SK-N-SH (cell line): ENCODE results near the gene RIPPLY3. TPM values are rescaled to one million over a fixed set of nuclear protein-coding genes. Genes with fewer than 3 reads are reported as not detected.

Experiments used
- CTCF ChIA-PET: fragments of 300-600, 350-600 bp; formaldehyde crosslinking; extraction: SDS; loops from one replicate; lab custom pipeline; 2021; lab: Yijun Ruan, JAX
- POLR2A ChIA-PET: fragments of 350-600 bp; sonication (Branson Sonifier 250); formaldehyde crosslinking; extraction: SDS; loops from one replicate; lab custom pipeline; 2020; ENCODE audit warnings: antibody characterized with exemption, inconsistent platforms; lab: Yijun Ruan, JAX
- DNase-seq: peaks from one replicate; pipeline ENCODE4 v3.0.0; 2012
- H2AFZ ChIP-seq: fragments of 200-600 bp; sonication (generic); 2 replicates; pipeline ENCODE4 v1.8.1; 2016; ENCODE audit warnings: antibody characterized with exemption, mild to moderate bottlenecking, low read depth
- H3F3A ChIP-seq: fragments of 200-600 bp; sonication (generic); replicated peaks from 2 replicates; pipeline ENCODE3; 2016; ENCODE audit warnings: antibody characterized with exemption, mild to moderate bottlenecking; ENCODE audit not compliant: insufficient read depth
- H3K27ac ChIP-seq, 2 experiments: fragments of 200-500 bp in 1 of 2; fragments of 200-600 bp in 1 of 2; sonication (Bioruptor generic) in 1 of 2; sonication (generic), shearing (Covaris generic) in 1 of 2; 2 replicates each; pipeline versions ENCODE4 v1.5.1 to v1.6.1; 2014 to 2016; ENCODE audit warnings: low read depth in 2 of 2, inconsistent platforms in 1 of 2, low read length in 1 of 2, mild to moderate bottlenecking in 1 of 2, mixed read lengths in 1 of 2
- H3K27me3 ChIP-seq: fragments of 200-600 bp; sonication (generic), shearing (Covaris generic); 2 replicates; pipeline ENCODE4 v1.6.1; 2016; ENCODE audit warnings: mixed run types; ENCODE audit not compliant: insufficient read depth
- H3K36me3 ChIP-seq, 2 experiments: fragments of 200-500 bp in 1 of 2; fragments of 200-600 bp in 1 of 2; sonication (Bioruptor generic) in 1 of 2; sonication (generic) in 1 of 2; replicated peaks in 1 of 2; 2 replicates each; pipeline versions ENCODE3 to v1.5.1; 2014 to 2016; ENCODE audit warnings: low read length in 1 of 2, mild to moderate bottlenecking in 1 of 2; ENCODE audit not compliant: insufficient read depth in 2 of 2, control insufficient read depth in 1 of 2
- H3K4me1 ChIP-seq, 2 experiments: fragments of 200-500 bp in 1 of 2; fragments of 200-600 bp in 1 of 2; sonication (Bioruptor generic) in 1 of 2; sonication (generic), shearing (Covaris generic) in 1 of 2; 2 replicates each; pipeline versions ENCODE4 v1.5.1 to v1.6.1; 2014 to 2016; ENCODE audit warnings: low read depth in 1 of 2, low read length in 1 of 2, mixed run types in 1 of 2; ENCODE audit not compliant: insufficient read depth in 2 of 2, control insufficient read depth in 1 of 2
- H3K4me2 ChIP-seq: fragments of 200-600 bp; sonication (generic), shearing (Covaris generic); 2 replicates; pipeline ENCODE4 v1.6.1; 2017; ENCODE audit warnings: mixed run types
- H3K4me3 ChIP-seq, 2 experiments: fragments of 200-500 bp in 1 of 2; fragments of 200-600 bp in 1 of 2; sonication (Bioruptor generic) in 1 of 2; sonication (generic), shearing (Covaris generic) in 1 of 2; 2 replicates each; pipeline versions ENCODE4 v1.5.1 to v1.8.1; 2014 to 2016; ENCODE audit warnings: low read depth in 2 of 2, inconsistent platforms in 1 of 2, low read length in 1 of 2, mild to moderate bottlenecking in 1 of 2, mixed read lengths in 1 of 2, moderate library complexity in 1 of 2
- H3K79me2 ChIP-seq: fragments of 200-600 bp; sonication (generic); 2 replicates; pipeline ENCODE4 v1.8.1; 2017; ENCODE audit warnings: mild to moderate bottlenecking; ENCODE audit not compliant: insufficient read depth
- H3K9ac ChIP-seq: fragments of 200-600 bp; sonication (generic); 2 replicates; pipeline ENCODE4 v1.6.1; 2017; ENCODE audit warnings: mixed run types
- H3K9me2 ChIP-seq: fragments of 200-600 bp; sonication (generic); 2 replicates; pipeline ENCODE4 v1.6.1; 2017; ENCODE audit warnings: mixed run types
- H3K9me3 ChIP-seq: fragments of 200-600 bp; sonication (generic); 2 replicates; pipeline ENCODE4 v1.6.1; 2017; ENCODE audit warnings: mixed run types, mild to moderate bottlenecking, moderate library complexity
- H4K20me1 ChIP-seq: fragments of 200-600 bp; sonication (generic); 2 replicates; pipeline ENCODE4 v1.6.1; 2017; ENCODE audit warnings: mild to moderate bottlenecking, mixed run types; ENCODE audit not compliant: insufficient read depth
- EP300 ChIP-seq, 2 experiments: IDR thresholded peaks; 2 replicates each; pipeline versions ENCODE4 v1.4.0 to v1.6.1; 2012; ENCODE audit warnings: borderline replicate concordance in 1 of 2, low read depth in 1 of 2, low read length in 1 of 2
- FOXJ3 ChIP-seq: sonication (generic); formaldehyde crosslinking; IDR thresholded peaks from 2 replicates; pipeline ENCODE4 v1.5.1; 2020; ENCODE audit warnings: mild to moderate bottlenecking, missing genetic modification reagents
- FOXM1 ChIP-seq: IDR thresholded peaks from 2 replicates; pipeline ENCODE4 v1.4.0; 2012; ENCODE audit warnings: low read depth, mild to moderate bottlenecking
- GATA2 ChIP-seq: sonication (generic); formaldehyde crosslinking; IDR thresholded peaks from 2 replicates; pipeline ENCODE4 v1.5.0; 2020; ENCODE audit warnings: mild to moderate bottlenecking, missing genetic modification reagents
- IRF3 ChIP-seq: fragments of 150-350 bp; IDR thresholded peaks from 2 replicates; pipeline ENCODE4 v1.6.1; 2016; ENCODE audit warnings: mild to moderate bottlenecking, low read depth, low read length
- JUND ChIP-seq: IDR thresholded peaks from 2 replicates; pipeline ENCODE4 v1.4.0; 2012
- MAX ChIP-seq: IDR thresholded peaks from 2 replicates; pipeline ENCODE4 v1.4.0; 2012; ENCODE audit warnings: low read depth
- MXI1 ChIP-seq: IDR thresholded peaks from 2 replicates; pipeline ENCODE4 v1.6.1; 2012; ENCODE audit warnings: mild to moderate bottlenecking, low read depth, low read length, improper control_type of control experiment
- RFX5 ChIP-seq: IDR thresholded peaks from 2 replicates; pipeline ENCODE4 v1.6.1; 2012; ENCODE audit warnings: mild to moderate bottlenecking, improper control_type of control experiment, low read length
- TEAD4 ChIP-seq: IDR thresholded peaks from 2 replicates; pipeline ENCODE4 v1.4.0; 2012; ENCODE audit warnings: mild to moderate bottlenecking, borderline replicate concordance; ENCODE audit not compliant: insufficient read depth
- USF2 ChIP-seq: fragments of 150-350 bp; IDR thresholded peaks from 2 replicates; pipeline ENCODE4 v1.6.1; 2017; ENCODE audit warnings: antibody characterized with exemption, low read length, low read depth, borderline replicate concordance
- YY1 ChIP-seq: IDR thresholded peaks from 2 replicates; pipeline ENCODE4 v1.4.0; 2012; ENCODE audit warnings: low read depth, mild to moderate bottlenecking
- ZBTB33 ChIP-seq: IDR thresholded peaks from 2 replicates; pipeline ENCODE4 v1.4.0; 2012; ENCODE audit warnings: low read depth, borderline replicate concordance
- WGBS: methylation state at CpG from one replicate; pipeline ENCODE4 v1.1.6; 2017; ENCODE audit warnings: low lambda C conversion rate; 5-methylcytosine and 5-hydroxymethylcytosine counted together
- polyA plus RNA-seq, 3 experiments: library from polyadenylated mRNA; depleted of rRNA; stranded (reverse); fragments of >200 nt; gene quantifications; 2 replicates each; pipeline ENCODE4 v1.2.3, GENCODE V29; 2012
- TF ChIP-seq, protein P1 (sequence below): IDR thresholded peaks from 2 replicates; pipeline ENCODE4; 2012

Gene RIPPLY3
- polyA plus RNA-seq, 1 of the 3 experiments (the other 2 are of a cell fraction), result 0.03 TPM

- WGBS, result 80% methylated on average over 7 of the region's 7 CpGs
- H4K20me1 ChIP-seq, result no peaks in the 10 kb centered on the region
- no peaks in the 10 kb centered on the region for H3F3A ChIP-seq
- no peak overlapping the region for H3K27ac ChIP-seq
- no peaks in the 10 kb centered on the region for H3K36me3 ChIP-seq
- TF ChIP-seq FOXJ3 (CRISPR knock-in tag) (no peak), JUND (no peak), FOXM1 (no peak), ZBTB33 (no peak), GATA2 (CRISPR knock-in tag) (no peak), IRF3 (no peak), EP300 (IDR thresholded peaks at IDR 0.05; ENCODE audit: borderline replicate concordance in 1 of 2, low read depth in 1 of 2, low read length in 1 of 2) (no peak), TEAD4 (no peak), RFX5 (no peak), MAX (no peak), MXI1 (no peak), USF2 (no peak), YY1 (no peak)
- TF ChIP-seq, protein P1, sequence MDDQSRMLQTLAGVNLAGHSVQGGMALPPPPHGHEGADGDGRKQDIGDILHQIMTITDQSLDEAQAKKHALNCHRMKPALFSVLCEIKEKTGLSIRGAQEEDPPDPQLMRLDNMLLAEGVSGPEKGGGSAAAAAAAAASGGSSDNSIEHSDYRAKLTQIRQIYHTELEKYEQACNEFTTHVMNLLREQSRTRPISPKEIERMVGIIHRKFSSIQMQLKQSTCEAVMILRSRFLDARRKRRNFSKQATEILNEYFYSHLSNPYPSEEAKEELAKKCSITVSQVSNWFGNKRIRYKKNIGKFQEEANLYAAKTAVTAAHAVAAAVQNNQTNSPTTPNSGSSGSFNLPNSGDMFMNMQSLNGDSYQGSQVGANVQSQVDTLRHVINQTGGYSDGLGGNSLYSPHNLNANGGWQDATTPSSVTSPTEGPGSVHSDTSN, result no peak
- H3K27me3 ChIP-seq, result no peaks in the 10 kb centered on the region
- ChIA-PET POLR2A (interaction anchor here (0.8 kb wide), 1 partner anchor 14 kb away, joined by 3 read pairs; the partner anchor contains the start of gene RIPPLY3), CTCF (interaction anchor here (1.1 to 4.4 kb wide), 4 partner anchors 16 to 571 kb away, joined by 3 to 26 read pairs (median 5); no protein-coding TSS in a partner anchor)
- peaks cover 4 to 14% of the 10 kb centered on the region in 2 experiments; a peak in 2 of 4 replicates for H3K4me1 ChIP-seq
- no peak overlapping the region for H3K4me2 ChIP-seq
- H3K9ac ChIP-seq, result no peak overlapping the region
- H3K9me2 ChIP-seq, result no peaks in the 10 kb centered on the region
- H3K4me3 ChIP-seq, result no peak overlapping the region
- DNase-seq, result no peak
- no peak overlapping the region for H2AFZ ChIP-seq
- H3K9me3 ChIP-seq, result no peaks in the 10 kb centered on the region
- no peaks in the 10 kb centered on the region for H3K79me2 ChIP-seq
Measured at GRCh38 chr21:36992671-36993070, 13.8 kb upstream of the RIPPLY3 start.
